Natural killer cell treated with Interleukin-12 subunit alpha and Interleukin-12 subunit beta and Interleukin-15 and Interleukin-18, amount 100 ng/mL, for 72 hours (primary cell): Measurements from ENCODE around the gene CPNE8. TPM values are rescaled to one million over a fixed set of nuclear protein-coding genes. Genes with fewer than 3 reads are reported as not detected.

Source experiments
- ATAC-seq, 2 donors: fragments of 150-1000 bp; cut with Tn5 transposase in 1 of 2; sonication (Bioruptor Pico), chemical (Tn5 transposase) in 1 of 2; 2 replicates each; pipeline ENCODE4 v1.10.0; 2021
- DNase-seq: peaks from one replicate; pipeline ENCODE4 v3.0.0; 2022; ENCODE audit warnings: low spot score
- H3K27ac Mint-ChIP-seq, 2 donors: 1 replicate in 1 of 2; 2 replicates in 1 of 2; pipeline ENCODE4 v1.8.0; 2022; ENCODE audit warnings: mixed read lengths in 2 of 2, mild to moderate bottlenecking in 1 of 2, moderate library complexity in 1 of 2
- H3K27me3 Mint-ChIP-seq, 2 donors: 1 replicate in 1 of 2; 2 replicates in 1 of 2; pipeline ENCODE4 v1.8.0; 2022; ENCODE audit warnings: mixed read lengths in 2 of 2
- H3K36me3 Mint-ChIP-seq: one replicate; pipeline ENCODE4 v1.8.0; 2022; ENCODE audit warnings: mixed read lengths
- H3K4me1 Mint-ChIP-seq, 2 donors: 1 replicate in 1 of 2; 2 replicates in 1 of 2; pipeline ENCODE4 v1.8.0; 2022; ENCODE audit warnings: low read depth in 2 of 2, mixed read lengths in 2 of 2, mild to moderate bottlenecking in 1 of 2
- H3K4me3 Mint-ChIP-seq: one replicate; pipeline ENCODE4 v1.8.0; 2022; ENCODE audit warnings: mixed read lengths
- H3K9me3 Mint-ChIP-seq: 2 replicates; pipeline ENCODE4 v1.8.0; 2022; ENCODE audit warnings: mixed read lengths
- total RNA-seq, 2 donors: library from RNA; stranded (reverse); gene quantifications; one replicate each; pipeline ENCODE4 v1.2.3, GENCODE V29; 2022

CPNE8 gene
- total RNA-seq, 2 donors from 2014 or later: 5.5 to 9.2 TPM

- no peak for DNase-seq
- no peak for ATAC-seq
- Mint-ChIP-seq H3K27ac (no peak overlapping the region), H3K4me3 (no peak overlapping the region), H3K9me3 (peaks cover 3% of the 10 kb centered on the region), H3K36me3 (no peaks in the 10 kb centered on the region), H3K27me3 (no peaks in the 10 kb centered on the region), H3K4me1 (peaks cover 0 to 2% of the 10 kb centered on the region in 2 donors)
These were observed 67.1 kb downstream of the CPNE8 start for GRCh38 chr12:38838056-38838850.

DNA sequence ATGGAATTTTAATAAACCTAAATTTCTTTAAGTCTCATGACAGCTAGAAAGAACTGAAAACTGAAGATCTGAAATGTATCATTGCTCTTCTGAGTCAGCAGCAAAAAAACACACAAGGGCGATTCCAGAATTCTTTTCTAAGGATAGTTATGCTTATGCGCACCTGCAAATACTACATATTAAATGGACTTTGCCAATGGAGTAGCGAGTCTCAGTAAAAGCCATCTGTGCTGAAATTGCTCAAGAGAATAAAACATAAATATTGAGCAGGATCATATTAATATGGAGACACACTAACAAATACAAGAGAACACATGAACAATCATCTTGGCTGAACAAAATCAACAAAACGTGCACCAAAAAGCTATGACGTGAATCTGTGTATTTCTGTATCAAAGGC lies 73.7 kb downstream of the CPNE8 start:
- DNase-seq (no peak), ATAC-seq (no peak)
- no peaks in the 10 kb centered on the region for H3K4me1 Mint-ChIP-seq
- no peak overlapping the region for H3K27ac Mint-ChIP-seq
- H3K9me3 Mint-ChIP-seq: peaks cover 3% of the 10 kb centered on the region
- no peaks in the 10 kb centered on the region for H3K27me3 Mint-ChIP-seq
- no peaks in the 10 kb centered on the region for H3K36me3 Mint-ChIP-seq
- no peak overlapping the region for H3K4me3 Mint-ChIP-seq

DNA sequence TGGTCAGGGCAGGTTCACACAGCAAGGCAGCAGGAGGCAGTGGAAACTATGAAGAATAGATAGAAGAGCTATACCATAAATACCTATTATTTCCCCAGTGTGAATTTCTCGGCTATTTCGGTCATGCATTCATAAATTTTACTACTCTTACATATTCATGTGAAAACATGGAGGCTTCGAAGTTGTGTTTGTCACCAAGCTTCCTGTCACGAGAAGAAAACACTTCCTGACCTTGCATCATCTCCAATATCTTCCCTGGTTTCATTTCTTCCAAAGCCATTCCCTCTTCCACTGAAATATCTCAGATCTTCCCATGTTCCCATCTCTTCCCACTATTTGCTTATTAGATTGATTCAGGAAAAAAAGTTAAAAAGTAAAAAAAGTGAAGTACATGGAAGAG lies 80.4 kb downstream of the CPNE8 start:
- DNase-seq (no peak), ATAC-seq (no peak)
- Mint-ChIP-seq H3K27ac (no peak overlapping the region), H3K27me3 (no peaks in the 10 kb centered on the region), H3K4me3 (no peak overlapping the region), H3K4me1 (no peaks in the 10 kb centered on the region), H3K36me3 (peaks cover 6% of the 10 kb centered on the region), H3K9me3 (peaks cover 3% of the 10 kb centered on the region)

- peaks cover 6% of the 10 kb centered on the region for H3K36me3 Mint-ChIP-seq
These were observed 81.7 kb downstream of the CPNE8 start for GRCh38 chr12:38823738-38824137.

GRCh38 chr12:38823314-38823713 lies 82.1 kb downstream of the CPNE8 start:
- no peaks in the 10 kb centered on the region for H3K4me1 Mint-ChIP-seq
- no peak for ATAC-seq
- peaks cover 6% of the 10 kb centered on the region for H3K36me3 Mint-ChIP-seq
- H3K27ac Mint-ChIP-seq: no peak overlapping the region
- peaks cover 3% of the 10 kb centered on the region for H3K9me3 Mint-ChIP-seq
- no peaks in the 10 kb centered on the region for H3K27me3 Mint-ChIP-seq
- no peak overlapping the region for H3K4me3 Mint-ChIP-seq
- DNase-seq: no peak

More at GRCh38 chr12:38823738-38824137, 81.7 kb downstream of the CPNE8 start:
- Mint-ChIP-seq H3K4me1 (no peaks in the 10 kb centered on the region), H3K9me3 (peaks cover 3% of the 10 kb centered on the region), H3K4me3 (no peak overlapping the region), H3K27me3 (no peaks in the 10 kb centered on the region), H3K27ac (no peak overlapping the region)
- DNase-seq (no peak), ATAC-seq (no peak)

GRCh38 chr12:38817942-38818341 lies 87.4 kb downstream of the CPNE8 start:
- peaks cover 0 to 3% of the 10 kb centered on the region in 2 donors for H3K4me1 Mint-ChIP-seq

DNA sequence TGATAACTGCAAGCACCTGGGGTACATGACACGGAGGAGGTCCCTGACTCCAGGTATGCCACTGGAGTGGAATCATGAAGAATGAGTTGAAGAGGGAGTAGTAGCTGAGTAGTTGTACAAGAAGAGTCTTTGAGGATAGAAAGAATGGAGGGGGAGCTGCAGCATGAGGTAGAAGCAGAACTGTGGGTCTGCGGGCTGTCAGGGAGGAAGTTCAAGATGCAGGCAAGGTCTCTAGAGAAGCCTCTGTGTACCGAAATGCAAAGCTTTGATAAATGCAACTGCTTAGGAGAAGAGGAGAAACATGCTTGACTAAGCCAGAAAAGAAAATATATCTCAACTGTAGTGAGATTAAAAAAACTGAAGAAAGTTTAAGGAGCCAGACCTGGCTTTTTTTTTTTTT lies 91.5 kb downstream of the CPNE8 start:
- H3K4me1 Mint-ChIP-seq: peaks cover 0 to 3% of the 10 kb centered on the region in 2 donors
- no peak for DNase-seq
- H3K9me3 Mint-ChIP-seq: peaks cover 7% of the 10 kb centered on the region
- H3K27ac Mint-ChIP-seq: no peak overlapping the region
- no peaks in the 10 kb centered on the region for H3K27me3 Mint-ChIP-seq
- peaks cover 11% of the 10 kb centered on the region for H3K36me3 Mint-ChIP-seq
- H3K4me3 Mint-ChIP-seq: no peak overlapping the region
- ATAC-seq: no peak

More at GRCh38 chr12:38817942-38818341, 87.4 kb downstream of the CPNE8 start:
- Mint-ChIP-seq H3K27ac (no peak overlapping the region), H3K27me3 (no peaks in the 10 kb centered on the region), H3K36me3 (peaks cover 5% of the 10 kb centered on the region), H3K9me3 (no peaks in the 10 kb centered on the region), H3K4me3 (no peak overlapping the region)
- no peak for DNase-seq
- ATAC-seq: no peak

DNA sequence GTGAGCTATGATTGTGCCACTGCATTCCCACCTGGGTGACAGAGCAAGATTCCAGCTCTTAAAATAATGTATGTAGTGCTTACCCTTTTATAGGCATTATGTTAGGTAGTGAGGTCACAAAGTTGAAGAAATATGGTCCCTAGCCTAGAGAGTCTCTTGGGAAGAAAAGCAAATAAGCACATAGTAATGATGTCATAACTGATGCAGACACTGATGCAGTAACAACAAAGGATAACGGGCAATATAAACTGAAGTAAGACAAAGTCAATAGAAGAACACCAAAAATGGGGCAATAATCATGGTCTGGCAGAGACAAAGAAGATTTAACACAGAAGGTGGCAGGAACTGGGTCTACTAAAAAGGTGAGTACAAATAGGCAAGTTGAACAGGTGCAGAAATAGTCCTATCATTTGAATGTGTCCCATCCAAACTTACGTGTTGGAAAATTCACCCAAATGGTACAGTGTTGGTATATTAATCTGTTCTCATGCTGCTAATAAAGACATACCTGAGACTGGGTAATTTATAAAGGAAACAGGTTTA lies 93.5 kb downstream of the CPNE8 start:
- DNase-seq: no peak

GRCh38 chr12:38809832-38810231 lies 95.6 kb downstream of the CPNE8 start:
- peaks cover 0 to 3% of the 10 kb centered on the region in 2 donors for H3K4me1 Mint-ChIP-seq
- H3K27ac Mint-ChIP-seq: no peak overlapping the region
- H3K4me3 Mint-ChIP-seq: no peak overlapping the region
- peaks cover 7% of the 10 kb centered on the region for H3K9me3 Mint-ChIP-seq
- DNase-seq (no peak), ATAC-seq (no peak)
- H3K36me3 Mint-ChIP-seq: peaks cover 11% of the 10 kb centered on the region
- H3K27me3 Mint-ChIP-seq: no peaks in the 10 kb centered on the region

More for the DNA sequence above, 93.5 kb downstream of the CPNE8 start:
- Mint-ChIP-seq H3K9me3 (peaks cover 7% of the 10 kb centered on the region), H3K27me3 (no peaks in the 10 kb centered on the region), H3K4me1 (peaks cover 0 to 3% of the 10 kb centered on the region in 2 donors), H3K4me3 (no peak overlapping the region), H3K36me3 (peaks cover 11% of the 10 kb centered on the region), H3K27ac (no peak overlapping the region)
- no peak for ATAC-seq

GRCh38 chr12:38788106-38788505 lies 117.3 kb downstream of the CPNE8 start:
- no peak overlapping the region for H3K4me3 Mint-ChIP-seq
- H3K9me3 Mint-ChIP-seq: peaks cover 23% of the 10 kb centered on the region
- peaks cover 3 to 5% of the 10 kb centered on the region in 2 donors for H3K4me1 Mint-ChIP-seq
- H3K27ac Mint-ChIP-seq: no peak overlapping the region
- H3K36me3 Mint-ChIP-seq: peaks cover 57% of the 10 kb centered on the region
- DNase-seq (no peak), ATAC-seq (no peak)
- H3K27me3 Mint-ChIP-seq: no peaks in the 10 kb centered on the region

- Mint-ChIP-seq H3K27ac (no peak overlapping the region), H3K9me3 (peaks cover 19% of the 10 kb centered on the region), H3K4me3 (no peak overlapping the region), H3K27me3 (no peaks in the 10 kb centered on the region), H3K36me3 (peaks cover 49% of the 10 kb centered on the region), H3K4me1 (peaks cover 3 to 5% of the 10 kb centered on the region in 2 donors)
- no peak for DNase-seq
- ATAC-seq: no peak
These were observed 120.0 kb downstream of the CPNE8 start for GRCh38 chr12:38785381-38785780.

DNA sequence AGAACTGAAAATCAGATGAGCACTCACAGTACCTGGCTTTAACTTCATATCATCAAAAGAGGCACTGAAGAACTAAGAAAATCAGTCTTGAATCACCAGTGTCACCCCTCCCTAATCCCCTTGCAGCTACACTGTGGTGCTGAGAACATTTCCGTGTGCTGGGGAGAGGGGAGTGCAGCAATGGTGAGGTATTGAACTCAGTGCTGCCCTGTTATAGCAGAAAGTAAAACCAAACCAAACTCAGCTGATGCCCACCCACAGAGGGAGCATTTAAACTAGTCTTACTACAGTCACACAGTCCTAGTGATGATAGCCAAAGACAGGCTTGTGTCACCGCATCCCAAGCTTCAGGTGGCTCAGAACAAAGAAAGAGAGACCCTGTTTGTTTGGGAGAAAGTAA lies 122.1 kb downstream of the CPNE8 start:
- Mint-ChIP-seq H3K9me3 (peaks cover 25% of the 10 kb centered on the region), H3K27me3 (no peaks in the 10 kb centered on the region), H3K36me3 (peaks cover 41% of the 10 kb centered on the region), H3K4me1 (peaks cover 3 to 5% of the 10 kb centered on the region in 2 donors), H3K4me3 (no peak overlapping the region), H3K27ac (no peak overlapping the region)
- no peak for ATAC-seq
- DNase-seq: no peak

- Mint-ChIP-seq H3K4me3 (no peak overlapping the region), H3K36me3 (peaks cover 32% of the 10 kb centered on the region), H3K4me1 (peaks cover 3 to 5% of the 10 kb centered on the region in 2 donors), H3K27ac (no peak overlapping the region), H3K27me3 (no peaks in the 10 kb centered on the region), H3K9me3 (peaks cover 23% of the 10 kb centered on the region)
- ATAC-seq (no peak), DNase-seq (no peak)
These were observed 123.0 kb downstream of the CPNE8 start for GRCh38 chr12:38782359-38782758.

- peaks cover 2 to 5% of the 10 kb centered on the region in 2 donors for H3K4me1 Mint-ChIP-seq
- H3K36me3 Mint-ChIP-seq: peaks cover 8% of the 10 kb centered on the region
- H3K4me3 Mint-ChIP-seq: no peak overlapping the region
- DNase-seq: no peak
- peaks cover 14% of the 10 kb centered on the region for H3K9me3 Mint-ChIP-seq
- H3K27me3 Mint-ChIP-seq: no peaks in the 10 kb centered on the region
- no peak overlapping the region for H3K27ac Mint-ChIP-seq
- no peak for ATAC-seq
These were observed 128.7 kb downstream of the CPNE8 start for GRCh38 chr12:38776647-38777046.
